K562 (cell line): ENCODE data around the gene ILF2. TPM values are rescaled to one million over a fixed set of nuclear protein-coding genes. Genes with fewer than 3 reads are reported as not detected.

Experiments
- BDP1 ChIP-seq: IDR thresholded peaks from 3 replicates; pipeline ENCODE4 v1.6.1; 2011; ENCODE audit not compliant: insufficient read length, insufficient read depth
- CEBPG ChIP-seq, 3 experiments: fragments of 200-800 bp in 1 of 3; sonication (Bioruptor generic) in 1 of 3; sonication (generic) in 1 of 3; formaldehyde crosslinking in 1 of 3; IDR thresholded peaks in 2 of 3; conservative IDR thresholded peaks in 1 of 3; 2 replicates each; pipeline versions ENCODE4 v1.6.1 to v1.8.0; 2016 to 2022; ENCODE audit warnings: missing compliant biosample characterization in 2 of 3, missing genetic modification characterization in 2 of 3, mild to moderate bottlenecking in 1 of 3, missing genetic modification reagents in 1 of 3
- FOSL1 ChIP-seq: fragments of 200-800 bp; sonication (Bioruptor generic); conservative IDR thresholded peaks from 2 replicates; pipeline ENCODE4 v1.6.1; 2016; ENCODE audit warnings: missing genetic modification characterization, missing compliant biosample characterization
- HIVEP1 ChIP-seq: fragments of 250-450 bp; sonication (Bioruptor Pico); IDR thresholded peaks from 2 replicates; pipeline ENCODE4 v1.4.0; 2020; ENCODE audit warnings: mild to moderate bottlenecking
- MTA2 ChIP-seq: fragments of 450-650 bp; IDR thresholded peaks from 2 replicates; pipeline ENCODE4 v1.6.1; 2016; ENCODE audit warnings: low read depth
- SAFB ChIP-seq: fragments of 200-400 bp; formaldehyde crosslinking; IDR thresholded peaks from 2 replicates; pipeline ENCODE4 v1.6.1; 2017; ENCODE audit warnings: low read depth, low read length, borderline replicate concordance
- ZNF239 ChIP-seq: fragments of 250-450 bp; sonication (Bioruptor Pico); IDR thresholded peaks from 2 replicates; pipeline ENCODE4 v1.4.0; 2020; ENCODE audit warnings: mild to moderate bottlenecking
- ZNF354B ChIP-seq: fragments of 250-450 bp; sonication (Bioruptor Pico); IDR thresholded peaks from 2 replicates; pipeline ENCODE4 v1.4.0; 2020
- ZNF41 ChIP-seq: fragments of 250-450 bp; sonication (Bioruptor Pico); conservative IDR thresholded peaks from 2 replicates; pipeline ENCODE4 v1.4.0; 2020; ENCODE audit warnings: mild to moderate bottlenecking
- polyA plus RNA-seq, 8 experiments: library from polyadenylated mRNA; depleted of rRNA in 4 of 8; stranded (reverse) in 5 of 8; unstranded in 3 of 8; fragments of >200 nt; fragmentation: Nextera tagmentation in 2 of 8; fragmentation: Illumina TruSeq in 1 of 8; extraction: Ambion mirVana in 2 of 8; extraction: Trizol in 1 of 8; gene quantifications; 2 replicates each; pipeline versions ENCODE4 v1.2.1 to v1.2.3, GENCODE V29; 2011 to 2014; ENCODE audit warnings: inconsistent platforms in 1 of 8, missing spikeins in 1 of 8
- total RNA-seq, 7 experiments: library from RNA; depleted of rRNA in 6 of 7; stranded (reverse); fragments of >200 nt in 6 of 7; fragmentation: Illumina TruSeq in 2 of 7; extraction: Trizol in 2 of 7; gene quantifications; 2 replicates each; pipeline versions ENCODE4 v1.2.1 to v1.2.3, GENCODE V29; 2011 to 2021; ENCODE audit warnings: low replicate concordance in 1 of 7
- TF ChIP-seq, protein P1 (sequence below): fragments of 250-450 bp; sonication (Bioruptor Pico); IDR thresholded peaks from 2 replicates; pipeline ENCODE4 v1.5.0; 2021
- TF ChIP-seq, protein P2 (sequence below): fragments of 450-650 bp; IDR thresholded peaks from 2 replicates; pipeline ENCODE4 v1.6.1; 2016; ENCODE audit warnings: missing biosample characterization, missing genetic modification characterization
- TF ChIP-seq, protein P3 (sequence below): sonication (generic); formaldehyde crosslinking; IDR thresholded peaks from 2 replicates; pipeline ENCODE4 v1.8.1; 2023; ENCODE audit warnings: mild to moderate bottlenecking, missing genetic modification reagents
- TF ChIP-seq, protein P4 (sequence below): fragments of 250-450 bp; sonication (Bioruptor Pico); IDR thresholded peaks from 2 replicates; pipeline ENCODE4 v1.4.0; 2020; ENCODE audit warnings: mild to moderate bottlenecking, moderate library complexity, borderline replicate concordance
- TF ChIP-seq, protein P5 (sequence below): fragments of 450-650 bp; IDR thresholded peaks from 2 replicates; pipeline ENCODE4 v1.6.1; 2017; ENCODE audit warnings: antibody characterized with exemption, mild to moderate bottlenecking

ILF2 gene
- total and polyA plus RNA-seq, 9 of the 15 experiments (the other 6 are each of a cell fraction or from before 2014, with no cell fraction given), result 282 to 726 (median 474) TPM

DNA sequence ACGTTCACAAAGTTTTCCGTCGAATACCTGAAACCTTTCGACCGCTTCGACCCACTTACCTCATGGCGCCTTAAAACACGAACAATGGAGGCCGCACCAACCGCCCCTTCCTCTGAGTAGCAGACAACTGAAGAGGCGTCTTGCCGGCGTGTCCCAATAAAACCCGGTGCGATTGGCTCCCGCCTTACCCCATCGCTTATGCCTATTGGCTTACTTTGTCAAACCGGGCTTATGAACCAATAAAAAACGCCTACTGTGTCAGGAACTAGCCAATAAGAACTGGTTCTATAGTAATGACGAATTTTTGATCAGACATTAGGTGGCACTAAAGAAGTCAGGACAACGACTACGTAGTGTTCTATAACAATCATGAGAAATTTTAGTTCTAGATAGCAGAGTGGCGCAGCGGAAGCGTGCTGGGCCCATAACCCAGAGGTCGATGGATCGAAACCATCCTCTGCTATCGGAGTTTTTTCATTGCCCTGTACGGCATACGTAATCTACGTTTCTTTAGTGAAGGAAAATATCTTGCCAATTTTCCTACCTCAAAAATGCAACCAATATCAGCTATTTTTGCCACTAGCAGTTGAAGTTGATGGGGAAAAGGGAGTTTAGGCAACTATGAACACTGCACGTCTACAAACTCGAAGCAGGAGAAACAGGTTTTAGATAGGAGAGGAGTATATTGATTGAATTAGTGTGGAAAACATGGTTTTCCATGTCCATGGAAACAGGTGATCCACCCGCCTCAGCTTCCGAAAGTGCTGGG is at the start of gene ILF2 (continued):
- no peak for TF ChIP-seq HIVEP1
- TF ChIP-seq, protein P1, sequence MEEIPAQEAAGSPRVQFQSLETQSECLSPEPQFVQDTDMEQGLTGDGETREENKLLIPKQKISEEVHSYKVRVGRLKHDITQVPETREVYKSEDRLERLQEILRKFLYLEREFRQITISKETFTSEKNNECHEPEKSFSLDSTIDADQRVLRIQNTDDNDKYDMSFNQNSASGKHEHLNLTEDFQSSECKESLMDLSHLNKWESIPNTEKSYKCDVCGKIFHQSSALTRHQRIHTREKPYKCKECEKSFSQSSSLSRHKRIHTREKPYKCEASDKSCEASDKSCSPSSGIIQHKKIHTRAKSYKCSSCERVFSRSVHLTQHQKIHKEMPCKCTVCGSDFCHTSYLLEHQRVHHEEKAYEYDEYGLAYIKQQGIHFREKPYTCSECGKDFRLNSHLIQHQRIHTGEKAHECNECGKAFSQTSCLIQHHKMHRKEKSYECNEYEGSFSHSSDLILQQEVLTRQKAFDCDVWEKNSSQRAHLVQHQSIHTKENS (CRISPR knock-in tag), result no peak
- no peak for TF ChIP-seq ZNF41 (CRISPR knock-in tag)
- TF ChIP-seq, protein P2, sequence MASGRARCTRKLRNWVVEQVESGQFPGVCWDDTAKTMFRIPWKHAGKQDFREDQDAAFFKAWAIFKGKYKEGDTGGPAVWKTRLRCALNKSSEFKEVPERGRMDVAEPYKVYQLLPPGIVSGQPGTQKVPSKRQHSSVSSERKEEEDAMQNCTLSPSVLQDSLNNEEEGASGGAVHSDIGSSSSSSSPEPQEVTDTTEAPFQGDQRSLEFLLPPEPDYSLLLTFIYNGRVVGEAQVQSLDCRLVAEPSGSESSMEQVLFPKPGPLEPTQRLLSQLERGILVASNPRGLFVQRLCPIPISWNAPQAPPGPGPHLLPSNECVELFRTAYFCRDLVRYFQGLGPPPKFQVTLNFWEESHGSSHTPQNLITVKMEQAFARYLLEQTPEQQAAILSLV, result no peak
- no peak for TF ChIP-seq MTA2
- peak; percentile 52; the same call in 1 of the 2 replicates for TF ChIP-seq FOSL1 (tag)
- TF ChIP-seq, protein P3, sequence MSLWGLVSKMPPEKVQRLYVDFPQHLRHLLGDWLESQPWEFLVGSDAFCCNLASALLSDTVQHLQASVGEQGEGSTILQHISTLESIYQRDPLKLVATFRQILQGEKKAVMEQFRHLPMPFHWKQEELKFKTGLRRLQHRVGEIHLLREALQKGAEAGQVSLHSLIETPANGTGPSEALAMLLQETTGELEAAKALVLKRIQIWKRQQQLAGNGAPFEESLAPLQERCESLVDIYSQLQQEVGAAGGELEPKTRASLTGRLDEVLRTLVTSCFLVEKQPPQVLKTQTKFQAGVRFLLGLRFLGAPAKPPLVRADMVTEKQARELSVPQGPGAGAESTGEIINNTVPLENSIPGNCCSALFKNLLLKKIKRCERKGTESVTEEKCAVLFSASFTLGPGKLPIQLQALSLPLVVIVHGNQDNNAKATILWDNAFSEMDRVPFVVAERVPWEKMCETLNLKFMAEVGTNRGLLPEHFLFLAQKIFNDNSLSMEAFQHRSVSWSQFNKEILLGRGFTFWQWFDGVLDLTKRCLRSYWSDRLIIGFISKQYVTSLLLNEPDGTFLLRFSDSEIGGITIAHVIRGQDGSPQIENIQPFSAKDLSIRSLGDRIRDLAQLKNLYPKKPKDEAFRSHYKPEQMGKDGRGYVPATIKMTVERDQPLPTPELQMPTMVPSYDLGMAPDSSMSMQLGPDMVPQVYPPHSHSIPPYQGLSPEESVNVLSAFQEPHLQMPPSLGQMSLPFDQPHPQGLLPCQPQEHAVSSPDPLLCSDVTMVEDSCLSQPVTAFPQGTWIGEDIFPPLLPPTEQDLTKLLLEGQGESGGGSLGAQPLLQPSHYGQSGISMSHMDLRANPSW (CRISPR knock-in tag), result no peak
- TF ChIP-seq ZNF239 (CRISPR knock-in tag), result no peak; the same call in 1 of the 2 replicates
- no peak for TF ChIP-seq ZNF354B (CRISPR knock-in tag)
- peak; percentile 84 for TF ChIP-seq BDP1
- TF ChIP-seq CEBPG (CRISPR knock-in tag; IDR thresholded peaks at IDR 0.05), result no peak
- peak in 1 of 2 experiments; percentile 80; a peak in 3 of 4 replicates for TF ChIP-seq CEBPG (tag; conservative IDR thresholded peaks at IDR 0.05 in 1 of 2, IDR thresholded peaks at IDR 0.05 in 1 of 2)
- TF ChIP-seq, protein P4, sequence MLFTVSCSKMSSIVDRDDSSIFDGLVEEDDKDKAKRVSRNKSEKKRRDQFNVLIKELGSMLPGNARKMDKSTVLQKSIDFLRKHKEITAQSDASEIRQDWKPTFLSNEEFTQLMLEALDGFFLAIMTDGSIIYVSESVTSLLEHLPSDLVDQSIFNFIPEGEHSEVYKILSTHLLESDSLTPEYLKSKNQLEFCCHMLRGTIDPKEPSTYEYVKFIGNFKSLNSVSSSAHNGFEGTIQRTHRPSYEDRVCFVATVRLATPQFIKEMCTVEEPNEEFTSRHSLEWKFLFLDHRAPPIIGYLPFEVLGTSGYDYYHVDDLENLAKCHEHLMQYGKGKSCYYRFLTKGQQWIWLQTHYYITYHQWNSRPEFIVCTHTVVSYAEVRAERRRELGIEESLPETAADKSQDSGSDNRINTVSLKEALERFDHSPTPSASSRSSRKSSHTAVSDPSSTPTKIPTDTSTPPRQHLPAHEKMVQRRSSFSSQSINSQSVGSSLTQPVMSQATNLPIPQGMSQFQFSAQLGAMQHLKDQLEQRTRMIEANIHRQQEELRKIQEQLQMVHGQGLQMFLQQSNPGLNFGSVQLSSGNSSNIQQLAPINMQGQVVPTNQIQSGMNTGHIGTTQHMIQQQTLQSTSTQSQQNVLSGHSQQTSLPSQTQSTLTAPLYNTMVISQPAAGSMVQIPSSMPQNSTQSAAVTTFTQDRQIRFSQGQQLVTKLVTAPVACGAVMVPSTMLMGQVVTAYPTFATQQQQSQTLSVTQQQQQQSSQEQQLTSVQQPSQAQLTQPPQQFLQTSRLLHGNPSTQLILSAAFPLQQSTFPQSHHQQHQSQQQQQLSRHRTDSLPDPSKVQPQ, result no peak
- TF ChIP-seq SAFB, result no peak
- TF ChIP-seq, protein P5, sequence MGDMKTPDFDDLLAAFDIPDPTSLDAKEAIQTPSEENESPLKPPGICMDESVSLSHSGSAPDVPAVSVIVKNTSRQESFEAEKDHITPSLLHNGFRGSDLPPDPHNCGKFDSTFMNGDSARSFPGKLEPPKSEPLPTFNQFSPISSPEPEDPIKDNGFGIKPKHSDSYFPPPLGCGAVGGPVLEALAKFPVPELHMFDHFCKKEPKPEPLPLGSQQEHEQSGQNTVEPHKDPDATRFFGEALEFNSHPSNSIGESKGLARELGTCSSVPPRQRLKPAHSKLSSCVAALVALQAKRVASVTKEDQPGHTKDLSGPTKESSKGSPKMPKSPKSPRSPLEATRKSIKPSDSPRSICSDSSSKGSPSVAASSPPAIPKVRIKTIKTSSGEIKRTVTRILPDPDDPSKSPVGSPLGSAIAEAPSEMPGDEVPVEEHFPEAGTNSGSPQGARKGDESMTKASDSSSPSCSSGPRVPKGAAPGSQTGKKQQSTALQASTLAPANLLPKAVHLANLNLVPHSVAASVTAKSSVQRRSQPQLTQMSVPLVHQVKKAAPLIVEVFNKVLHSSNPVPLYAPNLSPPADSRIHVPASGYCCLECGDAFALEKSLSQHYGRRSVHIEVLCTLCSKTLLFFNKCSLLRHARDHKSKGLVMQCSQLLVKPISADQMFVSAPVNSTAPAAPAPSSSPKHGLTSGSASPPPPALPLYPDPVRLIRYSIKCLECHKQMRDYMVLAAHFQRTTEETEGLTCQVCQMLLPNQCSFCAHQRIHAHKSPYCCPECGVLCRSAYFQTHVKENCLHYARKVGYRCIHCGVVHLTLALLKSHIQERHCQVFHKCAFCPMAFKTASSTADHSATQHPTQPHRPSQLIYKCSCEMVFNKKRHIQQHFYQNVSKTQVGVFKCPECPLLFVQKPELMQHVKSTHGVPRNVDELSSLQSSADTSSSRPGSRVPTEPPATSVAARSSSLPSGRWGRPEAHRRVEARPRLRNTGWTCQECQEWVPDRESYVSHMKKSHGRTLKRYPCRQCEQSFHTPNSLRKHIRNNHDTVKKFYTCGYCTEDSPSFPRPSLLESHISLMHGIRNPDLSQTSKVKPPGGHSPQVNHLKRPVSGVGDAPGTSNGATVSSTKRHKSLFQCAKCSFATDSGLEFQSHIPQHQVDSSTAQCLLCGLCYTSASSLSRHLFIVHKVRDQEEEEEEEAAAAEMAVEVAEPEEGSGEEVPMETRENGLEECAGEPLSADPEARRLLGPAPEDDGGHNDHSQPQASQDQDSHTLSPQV, result peak; percentile 94
